ENCODE data around the gene ABCC1.
A peak's percentile ranks its signal among the peaks of the same experiment; 100 is the strongest.

ABCC1 gene

GRCh38 chr16:16048904-16049582, 99.6 kb downstream of the ABCC1 start:
- no peak for DNase-seq (ENCODE audit: low read depth in 2 of 2)

GRCh38 chr16:16050106-16050505, 100.7 kb downstream of the ABCC1 start:
- no peak for DNase-seq (ENCODE audit: low read depth in 2 of 2)

- DNase-seq (ENCODE audit: low read depth in 2 of 2): no peak
Observed at GRCh38 chr16:16051132-16051531, 101.7 kb downstream of the ABCC1 start.

GRCh38 chr16:16052916-16053315, 103.5 kb downstream of the ABCC1 start:
- DNase-seq (ENCODE audit: low read depth in 2 of 2): no peak

DNA sequence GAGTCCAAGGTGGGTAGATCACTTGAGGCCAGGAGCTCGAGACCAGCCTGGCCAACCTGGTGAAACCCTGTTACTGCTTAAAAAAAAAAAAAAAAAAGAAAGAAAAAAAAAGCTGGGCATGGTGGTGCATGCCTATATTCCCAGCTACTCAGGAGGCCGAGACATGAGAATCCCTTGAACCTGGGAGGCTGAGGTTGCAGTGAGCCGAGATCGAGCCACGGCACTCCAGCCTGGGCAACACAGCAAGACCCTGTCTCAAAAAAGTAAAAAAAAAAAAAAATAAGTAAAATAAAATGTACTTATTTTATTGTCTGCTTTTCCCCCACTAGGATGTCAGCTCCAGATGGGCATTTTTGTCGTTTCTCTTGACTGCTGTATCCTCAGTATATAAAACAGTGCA, 107.7 kb downstream of the ABCC1 start:
- DNase-seq (ENCODE audit: low read depth in 2 of 2): no peak

GRCh38 chr16:16059160-16059559, 109.7 kb downstream of the ABCC1 start:
- DNase-seq (ENCODE audit: low read depth in 2 of 2): no peak

DNA sequence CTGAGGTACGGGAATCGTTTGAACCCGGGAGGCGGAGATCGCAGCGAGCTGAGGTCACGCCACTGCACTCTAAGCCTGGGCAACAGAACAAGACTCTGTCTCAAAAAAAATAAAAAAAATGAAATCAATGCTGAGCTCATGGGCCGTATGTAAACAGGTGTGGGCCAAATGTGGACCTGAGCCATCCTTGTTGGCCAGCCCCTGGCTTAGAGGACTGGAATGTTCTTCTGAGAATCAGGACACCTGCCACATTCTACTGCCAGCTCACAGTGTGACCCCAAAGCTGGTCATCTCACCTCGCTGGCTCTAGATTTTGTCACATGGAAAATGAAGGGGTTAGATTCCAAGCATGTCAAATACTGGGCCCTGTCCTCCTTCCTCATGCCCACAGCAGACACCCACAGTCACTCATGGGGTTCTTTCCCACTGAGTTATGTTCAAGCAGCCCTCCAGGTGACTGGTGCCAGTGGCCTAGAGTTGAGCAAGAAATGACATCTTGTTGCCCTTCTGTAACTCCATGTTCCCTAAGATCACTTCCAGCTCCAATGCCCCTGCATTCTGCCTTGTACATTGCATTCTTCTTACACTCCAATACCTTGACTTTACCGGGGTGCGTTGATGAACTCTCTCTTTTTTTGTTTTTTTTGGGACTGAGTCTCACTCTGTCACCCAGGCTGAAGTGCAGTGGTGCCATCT, 110.6 kb downstream of the ABCC1 start:
- no peak for DNase-seq (ENCODE audit: low read depth in 2 of 2)

GRCh38 chr16:16062023-16062937, 112.9 kb downstream of the ABCC1 start:
- DNase-seq (ENCODE audit: low read depth in 2 of 2): peak in 1 of 2 donors; percentile 2

- no peak for DNase-seq (ENCODE audit: low read depth in 2 of 2)
Observed at GRCh38 chr16:16063683-16064082, 114.3 kb downstream of the ABCC1 start.

DNA sequence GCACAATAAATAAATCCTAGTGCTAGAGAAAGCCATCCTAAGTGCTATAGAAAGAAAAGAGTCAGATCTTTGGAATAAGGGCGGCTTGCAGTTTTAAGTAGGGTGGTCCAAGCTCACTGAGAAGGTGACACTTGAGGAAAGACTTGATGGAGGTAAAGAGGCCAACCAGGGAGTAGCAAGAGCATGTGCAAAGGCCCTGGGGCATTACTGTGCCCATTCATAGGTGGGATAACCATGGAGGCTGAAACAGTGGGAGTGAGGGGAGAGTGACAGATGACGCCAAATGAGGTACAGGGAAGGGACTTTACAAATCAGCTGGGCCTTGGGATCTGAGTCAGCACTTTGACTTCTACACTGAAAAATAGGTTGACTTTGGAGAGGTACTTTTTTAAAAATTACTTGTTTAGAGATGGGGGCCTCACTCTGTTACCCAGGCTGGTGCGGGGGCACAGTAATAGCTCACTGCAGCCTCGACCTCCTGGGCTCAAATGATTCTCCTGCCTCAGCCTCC, 115.5 kb downstream of the ABCC1 start:
- DNase-seq (ENCODE audit: low read depth in 2 of 2): no peak

- no peak for DNase-seq (ENCODE audit: low read depth in 2 of 2)
Observed at GRCh38 chr16:16067127-16067526, 117.7 kb downstream of the ABCC1 start.

GRCh38 chr16:16071631-16072244, 122.3 kb downstream of the ABCC1 start:
- no peak for DNase-seq (ENCODE audit: low read depth in 2 of 2)

- DNase-seq (ENCODE audit: low read depth in 2 of 2): no peak
Observed at GRCh38 chr16:16073001-16073545, 123.7 kb downstream of the ABCC1 start.

GRCh38 chr16:16073891-16074881, 124.8 kb downstream of the ABCC1 start:
- DNase-seq (ENCODE audit: low read depth in 2 of 2): no peak

- DNase-seq (ENCODE audit: low read depth in 2 of 2): no peak
Observed at GRCh38 chr16:16075488-16076422, 126.3 kb downstream of the ABCC1 start.

- no peak for DNase-seq (ENCODE audit: low read depth in 2 of 2)
Observed at GRCh38 chr16:16076423-16076813, 127.0 kb downstream of the ABCC1 start.

GRCh38 chr16:16080465-16081065, 131.1 kb downstream of the ABCC1 start:
- DNase-seq (ENCODE audit: low read depth in 2 of 2): no peak

- no peak for DNase-seq (ENCODE audit: low read depth in 2 of 2)
Observed at GRCh38 chr16:16081141-16081540, 131.7 kb downstream of the ABCC1 start.

DNA sequence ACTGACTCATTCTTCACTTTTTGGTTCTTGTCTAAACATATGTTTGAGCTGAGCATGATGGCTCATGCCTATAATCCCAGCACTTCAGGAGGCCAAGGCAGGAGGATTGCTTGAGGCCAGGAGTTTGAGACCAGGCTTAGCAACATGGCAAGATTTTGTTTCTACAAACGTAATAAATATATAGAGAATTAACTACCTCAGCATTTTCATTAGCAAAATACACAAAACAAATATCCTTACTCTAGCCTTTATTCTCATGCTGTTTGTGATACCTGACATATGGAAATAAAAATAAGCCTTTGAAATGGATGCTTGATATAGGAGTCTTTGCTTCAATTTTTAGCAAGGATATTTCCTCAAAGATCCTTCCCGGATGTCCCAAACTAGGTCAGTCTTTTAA, 132.8 kb downstream of the ABCC1 start:
- DNase-seq (ENCODE audit: low read depth in 2 of 2): no peak
